NCI-H2171 (cell line): ENCODE measurements around the gene ZNF341.

Experiments used
- DNase-seq: peaks from one replicate; lab custom pipeline; 2025; lab: John Stamatoyannopoulos, UW

The ZNF341 gene

GRCh38 chr20:33825340-33826269, 93.8 kb downstream of the ZNF341 start:
- no peak for DNase-seq

- DNase-seq, result no peak
Observed at GRCh38 chr20:33826270-33826897, 94.6 kb downstream of the ZNF341 start.

- no peak for DNase-seq
Observed at GRCh38 chr20:33827109-33827508, 95.3 kb downstream of the ZNF341 start.

- no peak for DNase-seq
Observed at GRCh38 chr20:33827634-33828325, 96.0 kb downstream of the ZNF341 start.

GRCh38 chr20:33828326-33828844, 96.6 kb downstream of the ZNF341 start:
- no peak for DNase-seq

DNA sequence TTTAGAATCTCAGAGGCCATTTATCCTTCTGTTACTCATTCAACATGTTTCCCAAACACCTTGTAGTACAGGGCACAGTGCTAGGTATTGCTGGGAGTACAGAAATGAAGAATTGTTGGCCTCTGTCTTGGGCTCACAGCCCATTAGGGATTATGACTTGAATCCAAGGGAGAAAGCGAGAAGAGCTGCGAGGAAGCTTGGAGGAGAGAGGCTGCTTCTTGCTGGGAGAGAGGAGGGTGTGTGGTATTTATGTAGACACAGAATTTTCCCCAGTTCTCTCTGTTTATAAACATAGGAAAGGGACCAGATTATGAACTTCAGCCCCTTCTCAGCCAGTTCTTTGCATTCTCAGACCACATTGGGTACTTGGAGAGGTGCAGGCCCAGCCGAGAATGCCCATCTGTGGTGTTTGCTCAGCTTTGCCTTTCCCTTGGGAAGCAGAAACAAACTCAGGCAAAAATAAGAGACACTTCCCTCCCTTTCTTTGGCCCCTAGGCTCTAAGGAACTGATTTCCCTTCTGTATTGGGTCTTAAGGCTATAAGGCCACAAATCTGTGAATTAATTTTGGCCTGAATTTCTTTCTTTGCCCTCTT, 97.3 kb downstream of the ZNF341 start:
- DNase-seq, result no peak

DNA sequence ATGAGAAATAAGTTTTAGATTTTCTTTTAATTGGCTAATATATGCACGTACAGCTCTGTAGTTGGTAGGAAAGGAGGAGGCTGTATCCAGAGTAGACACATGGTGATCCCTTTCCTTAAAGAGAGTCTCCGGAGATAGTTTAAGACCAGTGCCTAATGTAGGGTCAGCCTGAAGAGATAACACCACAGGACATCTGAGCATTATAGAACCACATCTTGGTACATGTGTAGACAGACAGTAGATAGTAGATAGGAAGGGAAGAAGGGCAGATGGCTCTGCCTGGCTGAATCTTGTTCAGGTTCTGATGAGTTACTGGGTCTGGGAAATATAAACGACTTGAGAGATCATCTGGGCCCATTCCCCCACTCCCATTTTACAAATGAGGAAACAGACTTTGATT, 97.8 kb downstream of the ZNF341 start:
- no peak for DNase-seq

DNA sequence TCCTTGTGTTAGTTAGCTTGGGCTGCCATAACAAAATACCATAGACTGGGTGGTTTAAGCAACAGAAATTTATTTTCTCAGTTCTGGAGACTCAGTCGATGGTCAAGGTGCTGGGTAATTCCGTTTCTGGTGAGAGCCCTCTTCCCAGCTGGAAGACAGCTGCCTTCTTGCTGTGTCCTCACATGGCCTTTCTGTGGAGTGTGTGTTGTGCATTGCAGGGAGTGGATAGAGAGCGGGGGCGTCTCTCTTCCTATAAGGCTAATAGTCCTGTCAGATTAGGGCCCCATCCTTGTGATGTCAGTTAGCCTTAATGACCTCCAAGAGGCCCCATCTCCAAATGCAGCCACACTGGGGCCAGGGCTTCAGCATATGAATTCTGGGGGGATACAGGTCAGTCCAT, 98.6 kb downstream of the ZNF341 start:
- DNase-seq, result no peak

GRCh38 chr20:33832103-33832804, 100.5 kb downstream of the ZNF341 start:
- peak; percentile 85 for DNase-seq

DNA sequence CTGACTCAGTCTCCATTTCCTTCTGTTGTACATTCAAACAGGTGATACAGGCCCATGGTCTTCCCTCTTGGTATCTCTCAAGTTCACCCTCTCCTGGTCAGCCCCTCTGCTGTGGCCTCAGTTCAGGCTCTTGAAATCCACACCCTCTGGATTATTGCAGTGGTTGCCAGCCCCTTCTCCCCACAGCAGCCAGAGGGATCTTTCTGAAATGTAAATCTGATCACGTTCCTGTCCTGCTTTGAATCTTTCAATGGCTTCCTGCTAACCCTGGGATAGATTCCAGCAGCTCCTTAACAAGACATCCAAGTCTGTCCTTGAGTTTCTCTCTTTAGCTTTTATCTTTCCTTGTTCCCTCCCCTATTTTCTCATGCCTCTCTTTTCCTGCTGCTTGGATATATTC, 101.5 kb downstream of the ZNF341 start:
- no peak for DNase-seq

- DNase-seq, result no peak
Observed at GRCh38 chr20:33835615-33836172, 103.9 kb downstream of the ZNF341 start.

GRCh38 chr20:33836277-33836676, 104.5 kb downstream of the ZNF341 start:
- no peak for DNase-seq

- no peak for DNase-seq
Observed at GRCh38 chr20:33837096-33837830, 105.5 kb downstream of the ZNF341 start.

GRCh38 chr20:33838035-33838864, 106.5 kb downstream of the ZNF341 start:
- DNase-seq, result no peak

- DNase-seq, result no peak
Observed at GRCh38 chr20:33839591-33839990, 107.8 kb downstream of the ZNF341 start.

DNA sequence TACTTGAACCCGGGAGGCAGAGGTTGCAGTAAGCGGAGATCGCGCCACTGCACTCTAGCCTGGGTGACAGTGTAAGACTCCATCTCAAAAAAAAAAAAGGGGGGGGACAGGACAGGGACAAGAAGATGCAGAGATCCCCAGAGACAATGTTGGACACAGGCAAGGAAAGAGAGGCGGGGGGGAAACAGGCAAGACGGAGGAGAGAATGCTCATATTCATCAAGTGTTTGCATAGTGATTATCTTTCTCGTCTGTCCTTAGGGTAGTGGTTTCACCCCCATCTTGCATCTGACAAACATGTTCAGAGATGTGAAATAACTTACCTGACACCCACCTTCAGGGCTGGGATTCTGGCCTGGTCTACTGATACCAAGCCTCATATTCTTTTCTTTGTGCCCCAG, 108.4 kb downstream of the ZNF341 start:
- DNase-seq, result no peak

DNA sequence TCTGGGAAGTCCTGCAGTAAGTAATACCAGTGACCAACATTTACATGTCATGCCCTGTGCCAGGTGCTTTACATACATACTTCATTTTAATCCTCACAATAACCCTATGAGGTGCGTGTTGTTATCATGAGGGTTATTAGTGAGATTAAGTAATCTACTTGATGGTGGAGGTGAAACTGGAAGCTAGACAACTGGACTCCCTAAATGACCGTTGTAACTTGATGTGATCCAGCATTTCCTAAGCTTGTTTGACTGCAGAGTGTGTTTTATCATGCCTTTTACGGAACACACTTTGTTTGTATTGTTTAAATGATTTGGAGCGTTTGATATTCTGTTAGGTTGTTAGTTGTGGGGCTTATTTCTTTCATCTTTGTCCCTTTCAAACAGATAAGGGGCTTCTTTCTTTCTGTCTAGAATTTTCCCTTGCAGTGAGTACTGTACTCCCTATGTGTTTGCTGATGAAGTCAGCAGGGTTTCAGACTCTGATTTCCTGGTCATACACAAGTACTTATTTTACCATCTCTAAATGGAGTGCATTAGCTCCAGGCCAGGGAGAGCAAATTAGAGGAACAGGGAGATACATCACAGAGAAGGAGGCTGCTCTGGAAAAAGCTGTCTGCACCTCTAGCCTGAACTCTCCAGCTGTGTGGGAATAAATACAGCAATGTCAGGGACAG, 109.1 kb downstream of the ZNF341 start:
- DNase-seq, result no peak

DNA sequence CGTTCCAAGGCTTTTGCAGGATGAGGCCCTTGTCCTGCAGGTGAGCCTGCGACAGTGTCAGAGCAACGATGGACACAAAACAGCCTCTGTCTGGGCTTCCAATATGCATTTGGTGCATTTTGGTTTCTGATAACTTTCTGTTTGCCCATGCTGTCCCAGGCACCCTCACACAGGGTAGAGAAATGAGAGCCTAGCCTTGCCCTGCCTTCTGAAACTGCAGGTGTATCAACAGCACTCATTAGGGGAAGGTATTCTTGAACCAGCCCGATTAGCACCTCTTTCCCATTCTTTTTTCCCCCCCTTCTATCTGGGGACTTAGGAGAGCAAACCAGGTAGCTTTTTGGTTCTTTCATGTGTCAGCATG, 109.6 kb downstream of the ZNF341 start:
- no peak for DNase-seq
